ENCODE measurements around the gene PTPRN2. TPM values are rescaled to one million over a fixed set of nuclear protein-coding genes. Genes with fewer than 3 reads are reported as not detected.

The PTPRN2 gene
- polyA plus RNA-seq, 1 experiment = 0.31 TPM

GRCh38 chr7:157554393-157555238 is 1033.0 kb downstream of the PTPRN2 start:
- Histone ChIP-seq H3K36me3 (ENCODE audit: control insufficient read depth, insufficient read depth, low read length) (no peaks in the 10 kb centered on the region), H3K27me3 (ENCODE audit: control insufficient read depth, insufficient read depth, low read length) (no peaks in the 10 kb centered on the region), H3K4me3 (ENCODE audit: low read depth, low read length) (no peak overlapping the region)
- no peak for DNase-seq (ENCODE audit: low read depth)
- ChIA-PET CTCF (no interaction called here), POLR2A (no interaction called here)
- TF ChIP-seq CTCF (IDR thresholded peaks at IDR 0.05; ENCODE audit: insufficient read depth, low read depth, low read length) = no peak

GRCh38 chr7:157553256-157553655 is 1034.4 kb downstream of the PTPRN2 start:
- no peak for DNase-seq (ENCODE audit: low read depth)
- POLR2A ChIA-PET = no interaction called here
- TF ChIP-seq CTCF (IDR thresholded peaks at IDR 0.05; ENCODE audit: insufficient read depth, low read depth, low read length) = no peak
- H3K4me3 ChIP-seq (ENCODE audit: low read depth, low read length) = no peak overlapping the region
- H3K36me3 ChIP-seq (ENCODE audit: control insufficient read depth, insufficient read depth, low read length) = no peaks in the 10 kb centered on the region
- no peaks in the 10 kb centered on the region for H3K27me3 ChIP-seq (ENCODE audit: control insufficient read depth, insufficient read depth, low read length)
- CTCF ChIA-PET = no interaction called here

GRCh38 chr7:157552295-157552993 is 1035.2 kb downstream of the PTPRN2 start:
- no peaks in the 10 kb centered on the region for H3K27me3 ChIP-seq (ENCODE audit: control insufficient read depth, insufficient read depth, low read length)
- no peak for DNase-seq (ENCODE audit: low read depth)
- no peak overlapping the region for H3K4me3 ChIP-seq (ENCODE audit: low read depth, low read length)
- no peak for TF ChIP-seq CTCF (IDR thresholded peaks at IDR 0.05; ENCODE audit: insufficient read depth, low read depth, low read length)
- ChIA-PET CTCF (interaction anchor here (1.2 kb wide), 1 partner anchor 18 kb away, joined by 3 read pairs; no protein-coding TSS in a partner anchor), POLR2A (no interaction called here)
- no peaks in the 10 kb centered on the region for H3K36me3 ChIP-seq (ENCODE audit: control insufficient read depth, insufficient read depth, low read length)

- ChIA-PET CTCF (interaction anchor here (0.6 to 1.2 kb wide), 2 partner anchors 13 to 17 kb away, joined by 3 read pairs; no protein-coding TSS in a partner anchor), POLR2A (no interaction called here)
- no peak for TF ChIP-seq CTCF (IDR thresholded peaks at IDR 0.05; ENCODE audit: insufficient read depth, low read depth, low read length)
- Histone ChIP-seq H3K27me3 (ENCODE audit: control insufficient read depth, insufficient read depth, low read length) (no peaks in the 10 kb centered on the region), H3K36me3 (ENCODE audit: control insufficient read depth, insufficient read depth, low read length) (no peaks in the 10 kb centered on the region), H3K4me3 (ENCODE audit: low read depth, low read length) (no peak overlapping the region)
- no peak for DNase-seq (ENCODE audit: low read depth)
Measured at GRCh38 chr7:157551325-157552070, 1036.1 kb downstream of the PTPRN2 start.

All from BJ (cell line).